SU-DHL-6 (cell line): ENCODE measurements around the gene KRT82.
"Not testable (repeated sequence)": the region's sequence is repeated elsewhere in the genome, so short reads cannot be mapped to it uniquely, and the experiment has no call there.

Experiments used
- H2AFZ ChIP-seq: fragments of 200-600 bp; sonication (generic); 2 replicates; pipeline ENCODE4 v1.6.1; 2014; ENCODE audit warnings: low read depth, mild to moderate bottlenecking, moderate library complexity, mixed read lengths, antibody characterized with exemption, low read length; ENCODE audit not compliant: severe bottlenecking
- H3F3A ChIP-seq: fragments of 200-600 bp; shearing (Covaris generic); 2 replicates; pipeline ENCODE4 v1.6.0; 2016; ENCODE audit warnings: antibody characterized with exemption, mild to moderate bottlenecking; ENCODE audit not compliant: insufficient read depth
- H3K27ac ChIP-seq: fragments of 200-600 bp; sonication (generic); 2 replicates; pipeline ENCODE4 v1.5.1; 2016; ENCODE audit warnings: low read depth, mild to moderate bottlenecking, low read length, moderate library complexity, mixed read lengths
- H3K27me3 ChIP-seq: fragments of 200-600 bp; sonication (generic), shearing (Covaris generic); 2 replicates; pipeline ENCODE4 v1.6.0; 2014; ENCODE audit warnings: mild to moderate bottlenecking, low read length
- H3K36me3 ChIP-seq: fragments of 200-600 bp; sonication (generic); 2 replicates; pipeline ENCODE4 v1.6.1; 2014; ENCODE audit warnings: mild to moderate bottlenecking, low read length, mixed read lengths
- H3K4me2 ChIP-seq: fragments of 300-600, 200-600 bp; shearing (Covaris generic), sonication (generic); 2 replicates; pipeline ENCODE4 v1.6.0; 2014; ENCODE audit warnings: low read length, low read depth, mild to moderate bottlenecking; ENCODE audit not compliant: poor library complexity, severe bottlenecking
- H3K4me3 ChIP-seq: fragments of 200-600 bp; sonication (generic); 2 replicates; pipeline ENCODE4 v1.5.1; 2014; ENCODE audit warnings: antibody characterized with exemption, low read length, mild to moderate bottlenecking, mixed read lengths; ENCODE audit not compliant: insufficient read depth, poor library complexity, severe bottlenecking
- H3K79me2 ChIP-seq: fragments of 200-600 bp; sonication (generic); 2 replicates; pipeline ENCODE4 v1.6.1; 2014; ENCODE audit warnings: mild to moderate bottlenecking, low read length, moderate library complexity; ENCODE audit not compliant: insufficient read depth
- H3K9ac ChIP-seq: fragments of 200-600 bp; sonication (generic); 2 replicates; pipeline ENCODE4 v1.7.0; 2014; ENCODE audit warnings: mild to moderate bottlenecking, low read length
- H3K9me2 ChIP-seq: fragments of 200-600 bp; sonication (generic); replicated peaks from 2 replicates; pipeline ENCODE4 v1.6.1; 2014; ENCODE audit warnings: low read length; ENCODE audit not compliant: insufficient read depth
- H3K9me3 ChIP-seq: fragments of 200-600 bp; sonication (generic); 2 replicates; pipeline ENCODE4 v1.6.1; 2014; ENCODE audit warnings: low read length, mixed read lengths; ENCODE audit not compliant: insufficient read depth
- H4K20me1 ChIP-seq: fragments of 200-600 bp; sonication (generic); 2 replicates; pipeline ENCODE4 v1.6.1; 2014; ENCODE audit warnings: low read depth, mild to moderate bottlenecking, antibody characterized with exemption, low read length, moderate library complexity, mixed read lengths
- EZH2phosphoT487 ChIP-seq: fragments of 200-600 bp; sonication (generic), shearing (Covaris generic); conservative IDR thresholded peaks from 2 replicates; pipeline ENCODE4 v1.6.1; 2018; ENCODE audit warnings: mild to moderate bottlenecking, antibody characterized with exemption, low read length, moderate library complexity, mixed read lengths
- TF ChIP-seq, protein P1 (sequence below): fragments of 200-600 bp; sonication (generic); IDR thresholded peaks from one replicate; pipeline ENCODE4 v1.5.1; 2017; ENCODE audit warnings: antibody characterized with exemption, mild to moderate bottlenecking, low read length, moderate library complexity; ENCODE audit not compliant: insufficient read depth, poor library complexity, severe bottlenecking

Gene KRT82

GRCh38 chr12:52452101-52452500 is 46.0 kb upstream of the KRT82 start, which contains the start of gene KRT6B:
TSS of gene KRT6B (minus strand) at chr12:52452146. CDS start at chr12:52452078, 68 bp downstream.
- H4K20me1 ChIP-seq = no peaks in the 10 kb centered on the region
- H3K9me3 ChIP-seq = no peaks in the 10 kb centered on the region
- TF ChIP-seq EZH2phosphoT487 = no peak
- no peaks in the 10 kb centered on the region for H3K27me3 ChIP-seq
- no peak within 1 kb of the TSS for H3K9ac ChIP-seq
- no peaks in the 10 kb centered on the region for H3F3A ChIP-seq
- H3K4me3 ChIP-seq = no peak within 1 kb of the TSS
- no peaks in the 10 kb centered on the region for H3K79me2 ChIP-seq
- no peaks in the 10 kb centered on the region for H3K9me2 ChIP-seq
- H3K4me2 ChIP-seq = no peak within 1 kb of the TSS
- H3K27ac ChIP-seq = no peak within 1 kb of the TSS
- H3K36me3 ChIP-seq = no peaks in the 10 kb centered on the region
- H2AFZ ChIP-seq = no peak within 1 kb of the TSS

- Histone ChIP-seq H3K27me3 (no peaks in the 10 kb centered on the region), H4K20me1 (no peaks in the 10 kb centered on the region), H3K36me3 (no peaks in the 10 kb centered on the region), H3K27ac (no peak overlapping the region), H3K9me2 (no peaks in the 10 kb centered on the region), H3K4me2 (no peak overlapping the region), H3F3A (no peaks in the 10 kb centered on the region), H2AFZ (no peak overlapping the region), H3K9ac (no peak overlapping the region), H3K4me3 (no peak overlapping the region), H3K9me3 (no peaks in the 10 kb centered on the region), H3K79me2 (no peaks in the 10 kb centered on the region)
- TF ChIP-seq, protein P1, sequence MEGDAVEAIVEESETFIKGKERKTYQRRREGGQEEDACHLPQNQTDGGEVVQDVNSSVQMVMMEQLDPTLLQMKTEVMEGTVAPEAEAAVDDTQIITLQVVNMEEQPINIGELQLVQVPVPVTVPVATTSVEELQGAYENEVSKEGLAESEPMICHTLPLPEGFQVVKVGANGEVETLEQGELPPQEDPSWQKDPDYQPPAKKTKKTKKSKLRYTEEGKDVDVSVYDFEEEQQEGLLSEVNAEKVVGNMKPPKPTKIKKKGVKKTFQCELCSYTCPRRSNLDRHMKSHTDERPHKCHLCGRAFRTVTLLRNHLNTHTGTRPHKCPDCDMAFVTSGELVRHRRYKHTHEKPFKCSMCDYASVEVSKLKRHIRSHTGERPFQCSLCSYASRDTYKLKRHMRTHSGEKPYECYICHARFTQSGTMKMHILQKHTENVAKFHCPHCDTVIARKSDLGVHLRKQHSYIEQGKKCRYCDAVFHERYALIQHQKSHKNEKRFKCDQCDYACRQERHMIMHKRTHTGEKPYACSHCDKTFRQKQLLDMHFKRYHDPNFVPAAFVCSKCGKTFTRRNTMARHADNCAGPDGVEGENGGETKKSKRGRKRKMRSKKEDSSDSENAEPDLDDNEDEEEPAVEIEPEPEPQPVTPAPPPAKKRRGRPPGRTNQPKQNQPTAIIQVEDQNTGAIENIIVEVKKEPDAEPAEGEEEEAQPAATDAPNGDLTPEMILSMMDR = no peak
- TF ChIP-seq EZH2phosphoT487 = no peak
These were observed 42.1 kb upstream of the KRT82 start for GRCh38 chr12:52448228-52448627.

- not testable (repeated sequence) for H3K27ac ChIP-seq, H3K9me3 ChIP-seq, H3K36me3 ChIP-seq, H3K4me3 ChIP-seq, H4K20me1 ChIP-seq, H3K9me2 ChIP-seq, H3K79me2 ChIP-seq, H3F3A ChIP-seq, H2AFZ ChIP-seq, H3K27me3 ChIP-seq, H3K4me2 ChIP-seq, H3K9ac ChIP-seq
These were observed 41.1 kb upstream of the KRT82 start for GRCh38 chr12:52447196-52447595.

GRCh38 chr12:52446367-52447045 is 40.4 kb upstream of the KRT82 start:
- H3K36me3 ChIP-seq = no peaks in the 10 kb centered on the region
- no peaks in the 10 kb centered on the region for H4K20me1 ChIP-seq
- H3K9me2 ChIP-seq = no peaks in the 10 kb centered on the region
- no peak overlapping the region for H2AFZ ChIP-seq
- no peaks in the 10 kb centered on the region for H3K79me2 ChIP-seq
- no peak overlapping the region for H3K27ac ChIP-seq
- H3K9ac ChIP-seq = no peak overlapping the region
- no peak overlapping the region for H3K4me3 ChIP-seq
- no peak for TF ChIP-seq EZH2phosphoT487
- TF ChIP-seq, protein P1 = no peak
- no peaks in the 10 kb centered on the region for H3F3A ChIP-seq
- no peaks in the 10 kb centered on the region for H3K9me3 ChIP-seq
- H3K27me3 ChIP-seq = no peaks in the 10 kb centered on the region
- no peak overlapping the region for H3K4me2 ChIP-seq
